A549 (cell line): ENCODE data around the gene GIT2. TPM values are rescaled to one million over a fixed set of nuclear protein-coding genes. Genes with fewer than 3 reads are reported as not detected.

Experiments used
- ATAC-seq, 2 experiments: fragments of 200-7000 bp in 1 of 2; fragments of >200 bp in 1 of 2; cut with Nextera tagmentation in 1 of 2; cut with Tn5 transposase in 1 of 2; 3 replicates each; pipeline versions ENCODE4 v1.8.0 to v1.9.1; 2018 to 2020; ENCODE audit warnings: mild to moderate bottlenecking in 1 of 2, moderate library complexity in 1 of 2
- CTCF ChIA-PET: fragments of 300-600 bp; sonication (Branson Sonifier 250); formaldehyde crosslinking; extraction: SDS; loops from one replicate; lab custom pipeline; 2021; ENCODE audit warnings: antibody characterized with exemption, inconsistent platforms; lab: Yijun Ruan, JAX
- POLR2A ChIA-PET: fragments of 350-600 bp; formaldehyde crosslinking; extraction: SDS; loops from one replicate; lab custom pipeline; 2021; ENCODE audit warnings: antibody characterized with exemption, inconsistent platforms; lab: Yijun Ruan, JAX
- DNase-seq, 2 experiments: peaks; one replicate each; pipeline versions ENCODE4 v3.0.0 to v3.0.0-alpha.2; 2011 to 2016; ENCODE audit warnings: low read depth in 1 of 2, low spot score in 1 of 2
- FAIRE-seq: peaks from 2 replicates; lab custom pipeline; 2011; peaks lifted over from hg19 to GRCh38; lab: Jason Lieb, UNC
- H3K27ac ChIP-seq, 2 experiments: fragments of >200 bp; sonication (Bioruptor Twin); formaldehyde crosslinking; 3 replicates each; pipeline ENCODE4 v1.5.1; 2016 to 2017
- H3K4me1 ChIP-seq: fragments of >200 bp; sonication (Bioruptor Twin); formaldehyde crosslinking; 3 replicates; pipeline ENCODE4 v1.6.1; 2016
- H3K4me2 ChIP-seq: fragments of >200 bp; sonication (Bioruptor Twin); formaldehyde crosslinking; 3 replicates; pipeline ENCODE4 v1.6.1; 2016
- H3K4me3 ChIP-seq: fragments of >200 bp; sonication (Bioruptor Twin); formaldehyde crosslinking; 3 replicates; pipeline ENCODE4 v1.5.1; 2016
- H3K9me3 ChIP-seq: fragments of >200 bp; sonication (Bioruptor Twin); formaldehyde crosslinking; 3 replicates; pipeline ENCODE4 v1.6.1; 2016
- ATOH8 ChIP-seq: fragments of 250-450 bp; sonication (Bioruptor Pico); IDR thresholded peaks from 2 replicates; pipeline ENCODE4 v1.5.0; 2020; ENCODE audit warnings: low read depth, mild to moderate bottlenecking, moderate library complexity
- BHLHE40 ChIP-seq: IDR thresholded peaks from 2 replicates; pipeline ENCODE4 v1.6.1; 2012; ENCODE audit warnings: low read depth, low read length, inconsistent platforms
- CEBPB ChIP-seq, 2 experiments: fragments of >200 bp in 1 of 2; sonication (Bioruptor Twin) in 1 of 2; formaldehyde crosslinking in 1 of 2; IDR thresholded peaks; 2 replicates each; pipeline ENCODE4 v1.6.1; 2012 to 2016
- CHD4 ChIP-seq: fragments of 200-600 bp; sonication (generic); IDR thresholded peaks from 2 replicates; pipeline ENCODE4 v1.6.1; 2016; ENCODE audit warnings: antibody characterized with exemption, mild to moderate bottlenecking, borderline replicate concordance
- CTCF ChIP-seq: fragments of >200 bp; sonication (Bioruptor Twin); formaldehyde crosslinking; IDR thresholded peaks from 3 replicates; pipeline ENCODE4 v1.5.1; 2016
- E2F6 ChIP-seq: IDR thresholded peaks from 2 replicates; pipeline ENCODE4 v1.6.1; 2012; ENCODE audit warnings: low read depth, borderline replicate concordance
- EHF ChIP-seq: fragments of 250-450 bp; sonication (Bioruptor Pico); IDR thresholded peaks from 2 replicates; pipeline ENCODE4 v1.5.0; 2020; ENCODE audit warnings: mild to moderate bottlenecking
- ELK1 ChIP-seq: fragments of 150-350 bp; IDR thresholded peaks from 2 replicates; pipeline ENCODE4 v1.6.1; 2014; ENCODE audit warnings: low read depth, mild to moderate bottlenecking, low read length
- FOSB ChIP-seq: fragments of 250-450 bp; sonication (Bioruptor Pico); IDR thresholded peaks from 2 replicates; pipeline ENCODE4 v1.5.0; 2020; ENCODE audit warnings: mild to moderate bottlenecking, moderate library complexity
- FOXS1 ChIP-seq: fragments of 250-450 bp; sonication (Bioruptor Pico); IDR thresholded peaks from 2 replicates; pipeline ENCODE4 v1.5.0; 2020; ENCODE audit warnings: mild to moderate bottlenecking, moderate library complexity
- GATA3 ChIP-seq: IDR thresholded peaks from 2 replicates; pipeline ENCODE4 v1.6.1; 2012; ENCODE audit warnings: borderline replicate concordance
- HEYL ChIP-seq: fragments of 250-450 bp; sonication (Bioruptor Pico); IDR thresholded peaks from 2 replicates; pipeline ENCODE4 v1.8.0; 2021; ENCODE audit warnings: mild to moderate bottlenecking, moderate library complexity
- HOXB5 ChIP-seq: fragments of 250-450 bp; sonication (Bioruptor Pico); IDR thresholded peaks from 2 replicates; pipeline ENCODE4 v1.5.0; 2020; ENCODE audit warnings: mild to moderate bottlenecking, moderate library complexity
- MAFK ChIP-seq: fragments of 450-650 bp; IDR thresholded peaks from 2 replicates; pipeline ENCODE4 v1.6.1; 2014; ENCODE audit not compliant: partially characterized antibody
- MAX ChIP-seq: IDR thresholded peaks from 2 replicates; pipeline ENCODE4 v1.6.1; 2012
- NFE2L2 ChIP-seq: fragments of 150-350 bp; conservative IDR thresholded peaks from 2 replicates; pipeline ENCODE4 v1.6.1; 2014; ENCODE audit warnings: low read length
- NR3C1 ChIP-seq: fragments of >200 bp; sonication (Bioruptor Twin); formaldehyde crosslinking; IDR thresholded peaks from 3 replicates; pipeline ENCODE4 v1.6.1; 2017
- PBX3 ChIP-seq: IDR thresholded peaks from 2 replicates; pipeline ENCODE4 v1.6.1; 2012
- PHF8 ChIP-seq: fragments of 200-600 bp; sonication (generic); IDR thresholded peaks from 2 replicates; pipeline ENCODE4 v1.6.1; 2016; ENCODE audit warnings: low read depth, mild to moderate bottlenecking, antibody characterized with exemption, moderate library complexity, borderline replicate concordance
- POLR2A ChIP-seq: IDR thresholded peaks from 2 replicates; pipeline ENCODE4 v1.6.1; 2012; ENCODE audit warnings: mild to moderate bottlenecking, low read length
- RAD21 ChIP-seq, 2 experiments: fragments of >200 bp in 1 of 2; sonication (Bioruptor Twin) in 1 of 2; formaldehyde crosslinking in 1 of 2; IDR thresholded peaks in 1 of 2; conservative IDR thresholded peaks in 1 of 2; 2 replicates in 1 of 2; 3 replicates in 1 of 2; pipeline ENCODE4 v1.6.1; 2012 to 2018; ENCODE audit warnings: inconsistent platforms in 1 of 2
- REST ChIP-seq: fragments of 200-600 bp; sonication (generic); IDR thresholded peaks from 2 replicates; pipeline ENCODE4 v1.6.1; 2016; ENCODE audit warnings: antibody characterized with exemption, mild to moderate bottlenecking, moderate library complexity
- RFX5 ChIP-seq: fragments of 450-650 bp; IDR thresholded peaks from 2 replicates; pipeline ENCODE4 v1.7.1; 2014; ENCODE audit warnings: antibody characterized with exemption, mild to moderate bottlenecking, moderate library complexity
- TP53 ChIP-seq: fragments of 250-450 bp; sonication (Bioruptor Pico); IDR thresholded peaks from 2 replicates; pipeline ENCODE4 v1.5.0; 2021; ENCODE audit warnings: mild to moderate bottlenecking, moderate library complexity
- ZNF302 ChIP-seq: fragments of 250-450 bp; sonication (Bioruptor Pico); IDR thresholded peaks from 2 replicates; pipeline ENCODE4 v1.9.0; 2021; ENCODE audit warnings: inconsistent platforms, mild to moderate bottlenecking, moderate library complexity
- WGBS: methylation state at CpG from one replicate; pipeline ENCODE4 v1.1.6; 2017; ENCODE audit errors: missing lambda C conversion rate; 5-methylcytosine and 5-hydroxymethylcytosine counted together
- polyA plus RNA-seq, 4 experiments: library from polyadenylated mRNA; depleted of rRNA in 3 of 4; stranded (reverse); fragments of >200 nt; fragmentation: RNase III in 1 of 4; extraction: RNeasy Plus Mini Kit Qiagen cat#74134 plus additional on column Dnase treatment in 1 of 4; gene quantifications; 2 replicates in 3 of 4; 3 replicates in 1 of 4; pipeline ENCODE4 v1.2.3, GENCODE V29; 2011 to 2017

The GIT2 gene
- polyA plus RNA-seq, 2 of the 4 experiments (the other 2 are of a cell fraction): 18.5 to 38.0 TPM

GRCh38 chr12:109999649-109999971 lies 3.4 kb upstream of the GIT2 start:
- ChIA-PET CTCF (interaction anchor here (0.5 to 1.8 kb wide), 5 partner anchors 38 to 1235 kb away, joined by 3 to 7 read pairs (median 3); no protein-coding TSS in a partner anchor), POLR2A (interaction anchor here (0.5 to 2.1 kb wide), 3 partner anchors 80 to 924 kb away, joined by 3 to 8 read pairs (median 5); no protein-coding TSS in a partner anchor)
- Histone ChIP-seq H3K4me2 (peak overlapping the region; percentile 94), H3K4me3 (peak overlapping the region; percentile 92), H3K4me1 (peaks cover 23% of the 10 kb centered on the region), H3K9me3 (no peaks in the 10 kb centered on the region), H3K27ac (peak overlapping the region; percentile 95 to 98)
- WGBS: 4% methylated on average over 14 of the region's 27 CpGs
- TF ChIP-seq NFE2L2 (no peak), CHD4 (no peak), RAD21 (conservative IDR thresholded peaks at IDR 0.05 in 1 of 2, IDR thresholded peaks at IDR 0.05 in 1 of 2) (no peak)
- ATAC-seq: no peak
- FAIRE-seq: no peak
- DNase-seq: no peak

GRCh38 chr12:109998904-109999648 lies 2.9 kb upstream of the GIT2 start, which contains the start of gene ANKRD13A:
Gene ANKRD13A (plus strand): TSS chr12:109999430. CDS start chr12:109999689, 259 bp downstream.
- DNase-seq (peak; percentile 90 to 97), FAIRE-seq (no peak), ATAC-seq (peak; percentile 85 to 87)
- ChIA-PET CTCF (interaction anchor here (0.5 to 1.8 kb wide), 5 partner anchors 43 to 1236 kb away, joined by 3 to 7 read pairs (median 3); no protein-coding TSS in a partner anchor), POLR2A (interaction anchor here (0.5 to 2.1 kb wide), 3 partner anchors 81 to 924 kb away, joined by 3 to 8 read pairs (median 5); no protein-coding TSS in a partner anchor)
- WGBS: under 1% methylated on average over 49 of the region's 62 CpGs
- H3K9me3 ChIP-seq: no peaks in the 10 kb centered on the region
- H3K4me3 ChIP-seq: peak within 1 kb of the TSS; percentile 92
- peak within 1 kb of the TSS; percentile 95 to 98 for H3K27ac ChIP-seq
- H3K4me2 ChIP-seq: peak within 1 kb of the TSS; percentile 94
- H3K4me1 ChIP-seq: peaks cover 28% of the 10 kb centered on the region
- TF ChIP-seq PHF8 (no peak), RFX5 (peak; percentile 55; the same call in 1 of the 2 replicates), GATA3 (peak; percentile 96), CHD4 (no peak), HEYL (CRISPR knock-in tag) (no peak), CTCF (no peak), FOXS1 (CRISPR knock-in tag) (no peak), MAFK (no peak), EHF (CRISPR knock-in tag) (0 out of 2 replicates have a peak, but pooled peaks have one; percentile 27), POLR2A (peak; percentile 67), PBX3 (0 out of 2 replicates have a peak, but pooled peaks have one; percentile 14), ELK1 (no peak), ATOH8 (CRISPR knock-in tag) (peak; percentile 55; the same call in 1 of the 2 replicates), HOXB5 (CRISPR knock-in tag) (peak; percentile 66; the same call in 1 of the 2 replicates), BHLHE40 (peak; percentile 92), CEBPB (IDR thresholded peaks at IDR 0.05) (peak in 1 of 2 experiments; percentile 52; a peak in 1 of 4 replicates), REST (no peak), RAD21 (conservative IDR thresholded peaks at IDR 0.05 in 1 of 2, IDR thresholded peaks at IDR 0.05 in 1 of 2) (0 out of 5 replicates have a peak, but pooled peaks of 1 of the 2 experiments have one; percentile 13), ZNF302 (CRISPR knock-in tag) (0 out of 2 replicates have a peak, but pooled peaks have one; percentile 50), NFE2L2 (no peak), E2F6 (peak; percentile 91), MAX (peak; percentile 97), FOSB (CRISPR knock-in tag) (no peak), NR3C1 (no peak), TP53 (peak; percentile 40; the same call in 1 of the 2 replicates)
